PC-3 (cell line): ENCODE results near the gene NKPD1. TPM values are rescaled to one million over a fixed set of nuclear protein-coding genes. Genes with fewer than 3 reads are reported as not detected.

ENCODE experiments used
- ATAC-seq: fragments of 200-7000 bp; cut with Tn5 transposase; 2 replicates; pipeline ENCODE4 v1.9.1; 2020; ENCODE audit warnings: mild to moderate bottlenecking, moderate library complexity
- BruUV-seq: library from RNA; stranded (reverse); fragments of 400-500 nt; replicated peaks from 2 replicates; lab custom pipeline; 2021; lab: Mats Ljungman, UMichigan
- CTCF ChIA-PET: fragments of 300-600 bp; sonication (Branson Sonifier 250); formaldehyde crosslinking; loops from one replicate; lab custom pipeline; 2022; ENCODE audit warnings: antibody characterized with exemption; lab: Charles Lee
- POLR2A ChIA-PET: fragments of 300-600 bp; sonication (Branson Sonifier 250); formaldehyde crosslinking; loops from one replicate; lab custom pipeline; 2022; ENCODE audit warnings: antibody characterized with exemption; ENCODE audit not compliant: unreplicated experiment; lab: Charles Lee
- DNase-seq: peaks from one replicate; pipeline ENCODE4 v3.0.0-alpha.2; 2015
- H2AFZ ChIP-seq: fragments of 300-600 bp; sonication (generic); 2 replicates; pipeline ENCODE4 v1.6.0; 2016; ENCODE audit warnings: antibody characterized with exemption, low read length
- H3F3A ChIP-seq: fragments of 300-600 bp; sonication (generic); one replicate; pipeline ENCODE4 v1.6.0; 2017; ENCODE audit warnings: antibody characterized with exemption, low read length, control low read depth, mild to moderate bottlenecking; ENCODE audit not compliant: unreplicated experiment
- H3K27ac ChIP-seq: fragments of 300-600 bp; sonication (generic); 2 replicates; pipeline ENCODE4 v1.5.1; 2016; ENCODE audit warnings: mild to moderate bottlenecking, low read length
- H3K27me3 ChIP-seq: fragments of 300-600 bp; sonication (generic); 2 replicates; pipeline ENCODE4 v1.6.1; 2016; ENCODE audit warnings: low read length, mixed read lengths
- H3K36me3 ChIP-seq: fragments of 300-600 bp; sonication (generic); 2 replicates; pipeline ENCODE4 v1.6.1; 2016; ENCODE audit warnings: low read depth, mixed run types, low read length, mixed read lengths
- H3K4me1 ChIP-seq: fragments of 300-600 bp; sonication (generic); 2 replicates; pipeline ENCODE4 v1.5.1; 2016; ENCODE audit warnings: low read length; ENCODE audit not compliant: insufficient read depth
- H3K4me2 ChIP-seq: fragments of 300-600 bp; sonication (generic); 2 replicates; pipeline ENCODE4 v1.6.0; 2016; ENCODE audit warnings: low read length
- H3K4me3 ChIP-seq: fragments of 300-600 bp; sonication (generic); 2 replicates; pipeline ENCODE4 v1.5.1; 2016; ENCODE audit warnings: mild to moderate bottlenecking, low read length, mixed read lengths
- H3K79me2 ChIP-seq: fragments of 300-600 bp; sonication (generic); 2 replicates; pipeline ENCODE4 v1.6.1; 2017; ENCODE audit warnings: low read length, mixed read lengths
- H3K9ac ChIP-seq: fragments of 300-600 bp; sonication (generic); 2 replicates; pipeline ENCODE4 v1.6.0; 2016; ENCODE audit warnings: mild to moderate bottlenecking, low read length
- H3K9me2 ChIP-seq: fragments of 300-600 bp; sonication (generic); replicated peaks from 2 replicates; pipeline ENCODE4 v1.6.1; 2016; ENCODE audit warnings: mixed run types, low read length, mixed read lengths
- H3K9me3 ChIP-seq: fragments of 300-600 bp; sonication (generic); 2 replicates; pipeline ENCODE4 v1.6.1; 2016; ENCODE audit warnings: low read length, mixed read lengths
- H4K20me1 ChIP-seq: fragments of 300-600 bp; sonication (generic); 2 replicates; pipeline ENCODE4 v1.6.1; 2016; ENCODE audit warnings: low read length, mixed read lengths
- CTCF ChIP-seq: fragments of 300-600 bp; sonication (generic); conservative IDR thresholded peaks from 2 replicates; pipeline ENCODE4 v1.5.1; 2017; ENCODE audit warnings: antibody characterized with exemption, low read depth, mild to moderate bottlenecking, low read length
- EZH2 ChIP-seq: fragments of 300-600 bp; sonication (generic); IDR thresholded peaks from one replicate; pipeline ENCODE4 v1.6.1; 2017; ENCODE audit warnings: antibody characterized with exemption, mild to moderate bottlenecking, low read length; ENCODE audit not compliant: unreplicated experiment
- EZH2phosphoT487 ChIP-seq: fragments of 300-600 bp; sonication (generic); IDR thresholded peaks from 2 replicates; pipeline ENCODE4 v1.6.1; 2018; ENCODE audit warnings: mild to moderate bottlenecking, antibody characterized with exemption, low read length, borderline replicate concordance
- intact Hi-C: fragments of 100-400 bp; cut with micrococcal nuclease; formaldehyde crosslinking; loops from 2 replicates; pipeline ENCODE4 v1.9.0; 2023
- total RNA-seq: library from RNA; depleted of rRNA; stranded (reverse); fragments of >200 nt; gene quantifications from 2 replicates; pipeline ENCODE4 v1.2.3, GENCODE V29; 2014

Gene NKPD1
- total RNA-seq, 1 experiment from 2014 or later: 1.1 TPM

- Histone ChIP-seq H3K9me2 (no peaks in the 10 kb centered on the region), H3K79me2 (no peaks in the 10 kb centered on the region), H3F3A (no peaks in the 10 kb centered on the region), H3K27ac (no peak overlapping the region), H3K4me1 (peaks cover 9% of the 10 kb centered on the region; the same call in 1 of the 2 replicates), H3K4me3 (no peak overlapping the region), H3K4me2 (0 out of 2 replicates have a peak overlapping the region, but pooled peaks have one; percentile 44), H3K9me3 (no peaks in the 10 kb centered on the region), H2AFZ (no peak overlapping the region), H3K9ac (no peak overlapping the region), H3K36me3 (no peaks in the 10 kb centered on the region), H3K27me3 (no peaks in the 10 kb centered on the region), H4K20me1 (no peaks in the 10 kb centered on the region)
- BruUV-seq: no TSS peak
- POLR2A ChIA-PET: no interaction called here
- DNase-seq (no peak), ATAC-seq (peak; percentile 35)
- CTCF ChIA-PET: no interaction called here
- no peak for TF ChIP-seq EZH2
- TF ChIP-seq CTCF: no peak
- TF ChIP-seq EZH2phosphoT487: no peak
- intact Hi-C loops: no loop called here
Measured at GRCh38 chr19:45153339-45154063, 7.3 kb downstream of the NKPD1 start.

GRCh38 chr19:45152504-45153338 is 8.1 kb downstream of the NKPD1 start:
- DNase-seq (no peak), ATAC-seq (no peak)
- no peaks in the 10 kb centered on the region for H3F3A ChIP-seq
- H3K9me3 ChIP-seq: no peaks in the 10 kb centered on the region
- H3K4me1 ChIP-seq: peaks cover 9% of the 10 kb centered on the region; the same call in 1 of the 2 replicates
- ChIA-PET CTCF (no interaction called here), POLR2A (no interaction called here)
- H3K4me3 ChIP-seq: no peak overlapping the region
- no peak overlapping the region for H3K9ac ChIP-seq
- H3K27me3 ChIP-seq: no peaks in the 10 kb centered on the region
- intact Hi-C loops: no loop called here
- H4K20me1 ChIP-seq: no peaks in the 10 kb centered on the region
- BruUV-seq: no TSS peak
- H3K79me2 ChIP-seq: no peaks in the 10 kb centered on the region
- no peaks in the 10 kb centered on the region for H3K36me3 ChIP-seq
- no peak overlapping the region for H3K27ac ChIP-seq
- H3K4me2 ChIP-seq: no peak overlapping the region
- TF ChIP-seq CTCF (no peak), EZH2 (no peak), EZH2phosphoT487 (no peak)
- no peaks in the 10 kb centered on the region for H3K9me2 ChIP-seq
- H2AFZ ChIP-seq: no peak overlapping the region
